Amniotic stem cell (primary cell): ENCODE data around the gene XPO4.

ENCODE experiments used
- DNase-seq: peaks from one replicate; lab custom pipeline; 2025; lab: John Stamatoyannopoulos, UW

The XPO4 gene

GRCh38 chr13:20728579-20729311 lies 173.8 kb downstream of the XPO4 start:
- DNase-seq: no peak

GRCh38 chr13:20727856-20728255 lies 174.7 kb downstream of the XPO4 start:
- no peak for DNase-seq
